ENCODE measurements around the gene CRACDL.

CRACDL gene

DNA sequence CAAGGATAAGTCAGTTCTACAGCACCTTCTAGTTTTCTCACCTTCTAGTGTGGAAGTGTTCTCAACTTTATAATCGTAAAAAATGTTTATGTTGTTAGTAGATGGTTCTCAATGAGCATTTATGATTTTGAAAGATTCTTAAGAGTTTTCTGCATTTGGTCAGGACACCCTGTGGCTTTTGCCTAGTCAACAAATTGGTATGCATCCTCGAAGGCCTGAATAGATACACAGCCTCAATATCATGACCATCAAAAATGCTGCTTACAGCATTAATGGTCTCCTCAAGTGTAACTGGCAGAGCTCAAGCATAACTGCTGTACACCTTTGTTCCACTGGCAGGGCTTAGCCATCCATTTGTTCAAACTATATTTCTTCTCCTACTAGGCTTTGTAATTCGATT, 96.7 kb downstream of the CRACDL start:
- no peak for TF ChIP-seq ISL1 (CRISPR knock-in tag; IDR thresholded peaks at IDR 0.05)
- no peak for TF ChIP-seq BACH2 (CRISPR knock-in tag; IDR thresholded peaks at IDR 0.05; ENCODE audit: borderline replicate concordance)
- TF ChIP-seq, protein P1, sequence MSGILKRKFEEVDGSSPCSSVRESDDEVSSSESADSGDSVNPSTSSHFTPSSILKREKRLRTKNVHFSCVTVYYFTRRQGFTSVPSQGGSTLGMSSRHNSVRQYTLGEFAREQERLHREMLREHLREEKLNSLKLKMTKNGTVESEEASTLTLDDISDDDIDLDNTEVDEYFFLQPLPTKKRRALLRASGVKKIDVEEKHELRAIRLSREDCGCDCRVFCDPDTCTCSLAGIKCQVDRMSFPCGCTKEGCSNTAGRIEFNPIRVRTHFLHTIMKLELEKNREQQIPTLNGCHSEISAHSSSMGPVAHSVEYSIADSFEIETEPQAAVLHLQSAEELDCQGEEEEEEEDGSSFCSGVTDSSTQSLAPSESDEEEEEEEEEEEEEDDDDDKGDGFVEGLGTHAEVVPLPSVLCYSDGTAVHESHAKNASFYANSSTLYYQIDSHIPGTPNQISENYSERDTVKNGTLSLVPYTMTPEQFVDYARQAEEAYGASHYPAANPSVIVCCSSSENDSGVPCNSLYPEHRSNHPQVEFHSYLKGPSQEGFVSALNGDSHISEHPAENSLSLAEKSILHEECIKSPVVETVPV (CRISPR knock-in tag; IDR thresholded peaks at IDR 0.05): no peak
- no peak for TF ChIP-seq SNAI2 (CRISPR knock-in tag; IDR thresholded peaks at IDR 0.05)
- no peak for TF ChIP-seq OSR1 (CRISPR knock-in tag; IDR thresholded peaks at IDR 0.05)
- no peak for TF ChIP-seq ZFP30 (CRISPR knock-in tag; IDR thresholded peaks at IDR 0.05)
- TF ChIP-seq ARNTL (CRISPR knock-in tag; IDR thresholded peaks at IDR 0.05; ENCODE audit: borderline replicate concordance, low read depth): no peak
- TF ChIP-seq ZC3H10 (CRISPR knock-in tag; IDR thresholded peaks at IDR 0.05): no peak
- no peak for TF ChIP-seq TSHZ2 (CRISPR knock-in tag; IDR thresholded peaks at IDR 0.05)
- no peak for TF ChIP-seq GLIS3 (CRISPR knock-in tag; IDR thresholded peaks at IDR 0.05)
- no peak for ATAC-seq

DNA sequence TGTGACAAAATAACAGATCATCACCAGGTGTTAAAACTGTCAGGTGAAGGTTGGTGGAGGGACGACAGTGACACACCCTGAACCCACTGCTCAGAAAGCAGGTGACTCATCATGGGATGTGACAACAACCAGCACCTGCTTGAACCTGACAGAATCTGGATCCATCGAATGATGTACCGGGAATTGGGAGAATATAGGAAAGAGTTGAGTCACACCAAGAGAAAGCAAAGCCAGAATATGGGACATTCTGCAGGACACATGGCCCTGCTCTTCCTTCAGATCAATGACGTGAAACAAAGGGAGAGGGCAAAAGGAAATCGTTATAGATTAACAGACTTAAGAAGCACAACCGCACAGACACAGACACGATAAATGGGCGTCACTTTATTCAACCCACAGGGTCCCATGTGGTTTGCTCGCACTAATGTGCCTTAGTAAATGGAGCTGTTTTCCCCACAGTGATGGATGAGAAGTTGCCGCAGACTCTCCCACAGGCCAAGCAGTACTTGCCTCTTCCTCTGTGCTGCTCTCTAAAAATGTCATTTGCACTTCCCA, 100.1 kb downstream of the CRACDL start:
- ATAC-seq: no peak
- TF ChIP-seq GLIS3 (CRISPR knock-in tag; IDR thresholded peaks at IDR 0.05) (no peak), RARB (CRISPR knock-in tag; IDR thresholded peaks at IDR 0.05) (no peak)
- TF ChIP-seq, protein P2, sequence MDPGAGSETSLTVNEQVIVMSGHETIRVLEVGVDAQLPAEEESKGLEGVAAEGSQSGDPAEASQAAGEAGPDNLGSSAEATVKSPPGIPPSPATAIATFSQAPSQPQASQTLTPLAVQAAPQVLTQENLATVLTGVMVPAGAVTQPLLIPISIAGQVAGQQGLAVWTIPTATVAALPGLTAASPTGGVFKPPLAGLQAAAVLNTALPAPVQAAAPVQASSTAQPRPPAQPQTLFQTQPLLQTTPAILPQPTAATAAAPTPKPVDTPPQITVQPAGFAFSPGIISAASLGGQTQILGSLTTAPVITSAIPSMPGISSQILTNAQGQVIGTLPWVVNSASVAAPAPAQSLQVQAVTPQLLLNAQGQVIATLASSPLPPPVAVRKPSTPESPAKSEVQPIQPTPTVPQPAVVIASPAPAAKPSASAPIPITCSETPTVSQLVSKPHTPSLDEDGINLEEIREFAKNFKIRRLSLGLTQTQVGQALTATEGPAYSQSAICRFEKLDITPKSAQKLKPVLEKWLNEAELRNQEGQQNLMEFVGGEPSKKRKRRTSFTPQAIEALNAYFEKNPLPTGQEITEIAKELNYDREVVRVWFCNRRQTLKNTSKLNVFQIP (CRISPR knock-in tag; IDR thresholded peaks at IDR 0.05; ENCODE audit: borderline replicate concordance, low read depth): no peak

GRCh38 chr2:98833917-98834263, 102.1 kb downstream of the CRACDL start:
- ATAC-seq: no peak
- TF ChIP-seq, protein P3, sequence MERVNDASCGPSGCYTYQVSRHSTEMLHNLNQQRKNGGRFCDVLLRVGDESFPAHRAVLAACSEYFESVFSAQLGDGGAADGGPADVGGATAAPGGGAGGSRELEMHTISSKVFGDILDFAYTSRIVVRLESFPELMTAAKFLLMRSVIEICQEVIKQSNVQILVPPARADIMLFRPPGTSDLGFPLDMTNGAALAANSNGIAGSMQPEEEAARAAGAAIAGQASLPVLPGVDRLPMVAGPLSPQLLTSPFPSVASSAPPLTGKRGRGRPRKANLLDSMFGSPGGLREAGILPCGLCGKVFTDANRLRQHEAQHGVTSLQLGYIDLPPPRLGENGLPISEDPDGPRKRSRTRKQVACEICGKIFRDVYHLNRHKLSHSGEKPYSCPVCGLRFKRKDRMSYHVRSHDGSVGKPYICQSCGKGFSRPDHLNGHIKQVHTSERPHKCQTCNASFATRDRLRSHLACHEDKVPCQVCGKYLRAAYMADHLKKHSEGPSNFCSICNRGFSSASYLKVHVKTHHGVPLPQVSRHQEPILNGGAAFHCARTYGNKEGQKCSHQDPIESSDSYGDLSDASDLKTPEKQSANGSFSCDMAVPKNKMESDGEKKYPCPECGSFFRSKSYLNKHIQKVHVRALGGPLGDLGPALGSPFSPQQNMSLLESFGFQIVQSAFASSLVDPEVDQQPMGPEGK (CRISPR knock-in tag; IDR thresholded peaks at IDR 0.05; ENCODE audit: borderline replicate concordance): no peak
- TF ChIP-seq ZFP30 (CRISPR knock-in tag; IDR thresholded peaks at IDR 0.05) (no peak), ARNTL (CRISPR knock-in tag; IDR thresholded peaks at IDR 0.05; ENCODE audit: borderline replicate concordance, low read depth) (no peak), ZFP3 (CRISPR knock-in tag; IDR thresholded peaks at IDR 0.05) (no peak), ZC3H10 (CRISPR knock-in tag; IDR thresholded peaks at IDR 0.05) (no peak), TOX (CRISPR knock-in tag; IDR thresholded peaks at IDR 0.05; ENCODE audit: borderline replicate concordance) (no peak), OSR1 (CRISPR knock-in tag; IDR thresholded peaks at IDR 0.05) (no peak), ZNF565 (CRISPR knock-in tag; conservative IDR thresholded peaks at IDR 0.05; ENCODE audit: low read depth) (no peak), TCF4 (CRISPR knock-in tag; IDR thresholded peaks at IDR 0.05; ENCODE audit: borderline replicate concordance) (no peak), ZNF70 (CRISPR knock-in tag; IDR thresholded peaks at IDR 0.05) (no peak), ESRRG (CRISPR knock-in tag; IDR thresholded peaks at IDR 0.05) (no peak), PPARA (CRISPR knock-in tag; IDR thresholded peaks at IDR 0.05; ENCODE audit: borderline replicate concordance) (no peak), ISL1 (CRISPR knock-in tag; IDR thresholded peaks at IDR 0.05) (no peak), CSDC2 (CRISPR knock-in tag; IDR thresholded peaks at IDR 0.05) (no peak), GLIS3 (CRISPR knock-in tag; IDR thresholded peaks at IDR 0.05) (no peak), RARB (CRISPR knock-in tag; IDR thresholded peaks at IDR 0.05) (no peak), BACH2 (CRISPR knock-in tag; IDR thresholded peaks at IDR 0.05; ENCODE audit: borderline replicate concordance) (no peak)
- TF ChIP-seq, protein P1 (CRISPR knock-in tag; IDR thresholded peaks at IDR 0.05): no peak
- TF ChIP-seq, protein P4, sequence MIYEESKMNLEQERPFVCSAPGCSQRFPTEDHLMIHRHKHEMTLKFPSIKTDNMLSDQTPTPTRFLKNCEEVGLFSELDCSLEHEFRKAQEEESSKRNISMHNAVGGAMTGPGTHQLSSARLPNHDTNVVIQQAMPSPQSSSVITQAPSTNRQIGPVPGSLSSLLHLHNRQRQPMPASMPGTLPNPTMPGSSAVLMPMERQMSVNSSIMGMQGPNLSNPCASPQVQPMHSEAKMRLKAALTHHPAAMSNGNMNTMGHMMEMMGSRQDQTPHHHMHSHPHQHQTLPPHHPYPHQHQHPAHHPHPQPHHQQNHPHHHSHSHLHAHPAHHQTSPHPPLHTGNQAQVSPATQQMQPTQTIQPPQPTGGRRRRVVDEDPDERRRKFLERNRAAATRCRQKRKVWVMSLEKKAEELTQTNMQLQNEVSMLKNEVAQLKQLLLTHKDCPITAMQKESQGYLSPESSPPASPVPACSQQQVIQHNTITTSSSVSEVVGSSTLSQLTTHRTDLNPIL (CRISPR knock-in tag; IDR thresholded peaks at IDR 0.05; ENCODE audit: low read depth): no peak

Measured in SK-N-SH treated with all-trans-retinoic acid at 6 μM for 48 hours (cell line).